Liver (tissue), 9 donors: Measurements from ENCODE around the gene GLRX5. TPM values are rescaled to one million over a fixed set of nuclear protein-coding genes. Genes with fewer than 3 reads are reported as not detected.

Experiments used
- DNase-seq: peaks from one replicate; pipeline ENCODE4 v3.0.0-alpha.2; 2017; ENCODE audit warnings: low spot score
- H3K27ac ChIP-seq, 2 donors: one replicate each; pipeline ENCODE4 v1.7.0; 2013; ENCODE audit warnings: inconsistent platforms in 2 of 2, low read length in 2 of 2, control low read depth in 1 of 2, low read depth in 1 of 2, mild to moderate bottlenecking in 1 of 2
- H3K27me3 ChIP-seq, 4 donors: one replicate each; pipeline versions ENCODE4 v1.6.1 to v1.7.0; 2013; ENCODE audit warnings: low read length in 3 of 4, inconsistent platforms in 1 of 4, mild to moderate bottlenecking in 1 of 4, moderate library complexity in 1 of 4; ENCODE audit not compliant: control insufficient read depth in 4 of 4, insufficient read depth in 4 of 4
- H3K36me3 ChIP-seq, 4 donors: one replicate each; pipeline versions ENCODE4 v1.6.1 to v1.7.0; 2013; ENCODE audit warnings: low read length in 3 of 4, mild to moderate bottlenecking in 3 of 4, low read depth in 1 of 4, moderate library complexity in 1 of 4; ENCODE audit not compliant: control insufficient read depth in 4 of 4, insufficient read depth in 3 of 4
- H3K4me1 ChIP-seq, 4 donors: one replicate each; pipeline versions ENCODE4 v1.6.1 to v1.7.0; 2013; ENCODE audit warnings: low read length in 3 of 4, mild to moderate bottlenecking in 3 of 4, moderate library complexity in 1 of 4; ENCODE audit not compliant: control insufficient read depth in 4 of 4, insufficient read depth in 4 of 4
- H3K4me3 ChIP-seq, 3 donors: one replicate each; pipeline versions ENCODE4 v1.6.1 to v1.7.0; 2013; ENCODE audit warnings: low read length in 3 of 3, control low read depth in 1 of 3, low read depth in 1 of 3, mild to moderate bottlenecking in 1 of 3
- H3K9ac ChIP-seq, 2 donors: one replicate each; pipeline ENCODE4 v1.7.0; 2013; ENCODE audit warnings: low read length in 2 of 2, mild to moderate bottlenecking in 2 of 2, moderate library complexity in 2 of 2, control low read depth in 1 of 2, low read depth in 1 of 2
- H3K9me3 ChIP-seq, 4 donors: one replicate each; pipeline versions ENCODE4 v1.6.1 to v1.7.0; 2013; ENCODE audit warnings: low read length in 3 of 4; ENCODE audit not compliant: control insufficient read depth in 4 of 4
- ATF3 ChIP-seq: IDR thresholded peaks from 2 replicates; pipeline ENCODE4 v1.6.1; 2016; ENCODE audit warnings: antibody characterized with exemption
- EGR1 ChIP-seq, 2 donors: IDR thresholded peaks; 2 replicates each; pipeline ENCODE4 v1.6.1; 2016 to 2018; ENCODE audit warnings: antibody characterized with exemption in 2 of 2, low read depth in 2 of 2
- FOXA1 ChIP-seq: IDR thresholded peaks from 2 replicates; pipeline ENCODE4 v1.6.1; 2016; ENCODE audit warnings: antibody characterized with exemption
- FOXA2 ChIP-seq: IDR thresholded peaks from 2 replicates; pipeline ENCODE4 v1.6.1; 2016; ENCODE audit warnings: antibody characterized with exemption
- GABPA ChIP-seq, 2 donors: IDR thresholded peaks in 1 of 2; conservative IDR thresholded peaks in 1 of 2; 2 replicates each; pipeline ENCODE4 v1.6.1; 2016; ENCODE audit warnings: antibody characterized with exemption in 2 of 2, mild to moderate bottlenecking in 1 of 2, moderate library complexity in 1 of 2
- HNF4A ChIP-seq, 2 donors: conservative IDR thresholded peaks; 2 replicates each; pipeline ENCODE4 v1.6.1; 2016; ENCODE audit warnings: antibody characterized with exemption in 2 of 2, mild to moderate bottlenecking in 2 of 2
- HNF4G ChIP-seq: IDR thresholded peaks from 2 replicates; pipeline ENCODE4 v1.6.1; 2016; ENCODE audit warnings: antibody characterized with exemption
- JUND ChIP-seq, 2 donors: IDR thresholded peaks; 2 replicates each; pipeline ENCODE4 v1.6.1; 2016; ENCODE audit warnings: antibody characterized with exemption in 2 of 2
- NR2F2 ChIP-seq: IDR thresholded peaks from 2 replicates; pipeline ENCODE4 v1.6.1; 2016; ENCODE audit warnings: antibody characterized with exemption
- RAD21 ChIP-seq, 2 donors: IDR thresholded peaks; 2 replicates each; pipeline ENCODE4 v1.6.1; 2016; ENCODE audit warnings: antibody characterized with exemption in 2 of 2, mild to moderate bottlenecking in 2 of 2
- RXRA ChIP-seq, 2 donors: IDR thresholded peaks; 2 replicates each; pipeline ENCODE4 v1.6.1; 2017 to 2018; ENCODE audit warnings: antibody characterized with exemption in 2 of 2, mild to moderate bottlenecking in 1 of 2
- SP1 ChIP-seq: IDR thresholded peaks from 2 replicates; pipeline ENCODE4 v1.6.1; 2018; ENCODE audit warnings: antibody characterized with exemption, mild to moderate bottlenecking
- TAF1 ChIP-seq: conservative IDR thresholded peaks from 2 replicates; pipeline ENCODE4 v1.6.1; 2016; ENCODE audit warnings: antibody characterized with exemption, mild to moderate bottlenecking
- ZBTB33 ChIP-seq: IDR thresholded peaks from 2 replicates; pipeline ENCODE4 v1.6.1; 2016; ENCODE audit warnings: antibody characterized with exemption
- WGBS: extraction: QIAGEN DNeasy Blood & Tissue Kit; methylation state at CpG from one replicate; pipeline ENCODE4 v1.1.7; 2013; 5-methylcytosine and 5-hydroxymethylcytosine counted together
- polyA plus RNA-seq, 2 donors: library from polyadenylated mRNA; stranded (reverse) in 1 of 2; unstranded in 1 of 2; fragments of 200-250 nt in 1 of 2; fragments of >200 nt in 1 of 2; fragmentation: Nextera tagmentation in 1 of 2; extraction: Ambion mirVana in 1 of 2; gene quantifications; one replicate each; pipeline versions ENCODE4 v1.2.1 to v1.2.3, GENCODE V29; 2013 to 2015
- total RNA-seq, 2 donors: library from RNA; depleted of rRNA; stranded (reverse); fragments of >200 nt; gene quantifications; one replicate each; pipeline ENCODE4 v1.2.3, GENCODE V29; 2014
- TF ChIP-seq, protein P1 (sequence below): fragments of 150-350 bp; IDR thresholded peaks from 2 replicates; pipeline ENCODE4 v1.5.1; 2017; ENCODE audit warnings: improper control_type of control experiment, low read depth, low read length; ENCODE audit not compliant: missing input control
- TF ChIP-seq, protein P2 (sequence below): IDR thresholded peaks from 2 replicates; pipeline ENCODE4 v1.6.1; 2016; ENCODE audit warnings: antibody characterized with exemption, mild to moderate bottlenecking
- donor health status: healthy.
- donor health status: healthy.
- donor health status: healthy.
- donor health status: healthy.
- donor health status: healthy.

GLRX5 gene
- total and polyA plus RNA-seq, 4 donors, result 28.4 to 172 (median 39.7) TPM

DNA sequence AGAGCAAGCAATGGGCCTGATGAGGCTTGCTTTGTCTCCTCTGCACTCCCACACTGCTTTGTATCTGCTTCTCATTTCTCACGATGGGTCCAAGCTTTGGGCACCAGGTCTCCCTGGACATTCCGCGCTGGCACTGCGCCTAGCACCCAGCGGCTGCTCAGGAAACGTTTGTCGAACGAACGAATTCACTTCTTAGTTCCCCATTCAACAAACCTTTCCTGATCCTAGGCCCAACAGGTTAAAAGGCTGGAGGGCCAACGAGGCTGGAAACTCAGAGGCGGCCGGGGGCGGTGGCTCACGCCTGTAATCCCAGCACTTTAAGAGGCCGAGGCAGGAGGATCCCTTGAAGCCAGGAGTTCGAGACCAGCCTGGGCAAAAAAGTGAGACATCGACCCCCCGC, 1.0 kb upstream of the GLRX5 start (continued):
- TF ChIP-seq, protein P1, sequence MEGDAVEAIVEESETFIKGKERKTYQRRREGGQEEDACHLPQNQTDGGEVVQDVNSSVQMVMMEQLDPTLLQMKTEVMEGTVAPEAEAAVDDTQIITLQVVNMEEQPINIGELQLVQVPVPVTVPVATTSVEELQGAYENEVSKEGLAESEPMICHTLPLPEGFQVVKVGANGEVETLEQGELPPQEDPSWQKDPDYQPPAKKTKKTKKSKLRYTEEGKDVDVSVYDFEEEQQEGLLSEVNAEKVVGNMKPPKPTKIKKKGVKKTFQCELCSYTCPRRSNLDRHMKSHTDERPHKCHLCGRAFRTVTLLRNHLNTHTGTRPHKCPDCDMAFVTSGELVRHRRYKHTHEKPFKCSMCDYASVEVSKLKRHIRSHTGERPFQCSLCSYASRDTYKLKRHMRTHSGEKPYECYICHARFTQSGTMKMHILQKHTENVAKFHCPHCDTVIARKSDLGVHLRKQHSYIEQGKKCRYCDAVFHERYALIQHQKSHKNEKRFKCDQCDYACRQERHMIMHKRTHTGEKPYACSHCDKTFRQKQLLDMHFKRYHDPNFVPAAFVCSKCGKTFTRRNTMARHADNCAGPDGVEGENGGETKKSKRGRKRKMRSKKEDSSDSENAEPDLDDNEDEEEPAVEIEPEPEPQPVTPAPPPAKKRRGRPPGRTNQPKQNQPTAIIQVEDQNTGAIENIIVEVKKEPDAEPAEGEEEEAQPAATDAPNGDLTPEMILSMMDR, result no peak
- no peak for TF ChIP-seq JUND (IDR thresholded peaks at IDR 0.05)
- TF ChIP-seq RAD21 (IDR thresholded peaks at IDR 0.05), result no peak
- TF ChIP-seq ATF3, result no peak
- TF ChIP-seq HNF4A (conservative IDR thresholded peaks at IDR 0.05), result no peak
- TF ChIP-seq RXRA (IDR thresholded peaks at IDR 0.05), result no peak
- no peak for TF ChIP-seq HNF4G
- no peak for TF ChIP-seq ZBTB33
- no peak for TF ChIP-seq GABPA (IDR thresholded peaks at IDR 0.05 in 1 of 2, conservative IDR thresholded peaks at IDR 0.05 in 1 of 2)
- no peak for TF ChIP-seq EGR1 (IDR thresholded peaks at IDR 0.05; ENCODE audit: low read depth in 2 of 2)

DNA sequence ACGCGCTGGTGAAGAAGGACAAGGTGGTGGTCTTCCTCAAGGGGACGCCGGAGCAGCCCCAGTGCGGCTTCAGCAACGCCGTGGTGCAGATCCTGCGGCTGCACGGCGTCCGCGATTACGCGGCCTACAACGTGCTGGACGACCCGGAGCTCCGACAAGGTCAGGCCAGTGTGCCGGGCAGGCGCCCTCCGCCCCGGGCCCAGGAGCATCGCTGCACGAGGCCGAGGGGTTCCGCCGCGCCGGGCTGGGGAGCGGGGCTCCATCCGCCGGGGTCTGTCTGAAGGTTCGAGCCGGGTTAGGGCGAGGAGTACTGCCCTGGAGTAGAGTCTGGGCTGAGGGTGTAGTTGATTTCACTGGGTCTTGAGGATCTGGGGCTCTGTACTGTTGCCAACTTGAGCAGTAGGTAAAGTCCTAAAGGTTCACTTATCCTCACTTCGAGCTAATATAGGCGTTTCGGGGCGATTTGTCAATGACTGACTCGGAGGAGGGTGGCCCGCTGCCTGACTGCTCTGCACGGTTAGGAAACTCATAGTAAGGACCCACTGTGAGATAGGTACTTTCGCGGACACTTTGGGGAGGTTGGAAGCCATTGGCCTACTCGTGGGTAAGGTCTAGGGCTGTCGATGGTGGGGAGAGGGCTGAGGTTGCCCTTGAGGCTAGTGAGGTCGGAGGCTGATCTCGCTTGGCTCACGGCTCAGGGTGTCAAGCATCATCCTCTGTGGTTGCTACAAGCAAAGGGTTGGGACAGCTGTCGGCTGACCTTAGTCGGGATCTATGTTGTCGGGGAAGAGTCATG, 574 bp downstream of the GLRX5 start:
- H3K9me3 ChIP-seq, result no peaks in the 10 kb centered on the region
- no peaks in the 10 kb centered on the region for H3K27me3 ChIP-seq
- H3K27ac ChIP-seq, result peak overlapping the region; percentile 76 to 87
- H3K9ac ChIP-seq, result peak overlapping the region; percentile 29 to 87
- peak overlapping the region; percentile 69 to 94 (median 85) for H3K4me3 ChIP-seq
- H3K36me3 ChIP-seq, result no peaks in the 10 kb centered on the region
- H3K4me1 ChIP-seq, result peaks cover 10 to 80% (median 73%) of the 10 kb centered on the region in 4 donors
- DNase-seq, result peak; percentile 57
- TF ChIP-seq FOXA2 (no peak), HNF4G (no peak)
- 1% methylated on average over 52 of the region's 52 CpGs for WGBS

GRCh38 chr14:95536036-95536593, 1.3 kb downstream of the GLRX5 start:
- Histone ChIP-seq H3K4me3 (peak overlapping the region; percentile 69 to 94 (median 85)), H3K9me3 (no peaks in the 10 kb centered on the region), H3K9ac (peak overlapping the region; percentile 29 to 87), H3K27me3 (no peaks in the 10 kb centered on the region), H3K4me1 (peaks cover 10 to 79% (median 67%) of the 10 kb centered on the region in 4 donors), H3K36me3 (no peaks in the 10 kb centered on the region), H3K27ac (peak overlapping the region; percentile 76 to 87)
- 7% methylated on average over 4 of the region's 4 CpGs for WGBS
- peak; percentile 56 for DNase-seq
- TF ChIP-seq NR2F2 (no peak), RXRA (IDR thresholded peaks at IDR 0.05) (no peak), FOXA1 (no peak), EGR1 (IDR thresholded peaks at IDR 0.05; ENCODE audit: low read depth in 2 of 2) (no peak), RAD21 (IDR thresholded peaks at IDR 0.05) (no peak), JUND (IDR thresholded peaks at IDR 0.05) (no peak), TAF1 (no peak), GABPA (IDR thresholded peaks at IDR 0.05 in 1 of 2, conservative IDR thresholded peaks at IDR 0.05 in 1 of 2) (no peak), HNF4A (conservative IDR thresholded peaks at IDR 0.05) (no peak), SP1 (no peak)
- TF ChIP-seq, protein P1, result no peak
- TF ChIP-seq, protein P2, sequence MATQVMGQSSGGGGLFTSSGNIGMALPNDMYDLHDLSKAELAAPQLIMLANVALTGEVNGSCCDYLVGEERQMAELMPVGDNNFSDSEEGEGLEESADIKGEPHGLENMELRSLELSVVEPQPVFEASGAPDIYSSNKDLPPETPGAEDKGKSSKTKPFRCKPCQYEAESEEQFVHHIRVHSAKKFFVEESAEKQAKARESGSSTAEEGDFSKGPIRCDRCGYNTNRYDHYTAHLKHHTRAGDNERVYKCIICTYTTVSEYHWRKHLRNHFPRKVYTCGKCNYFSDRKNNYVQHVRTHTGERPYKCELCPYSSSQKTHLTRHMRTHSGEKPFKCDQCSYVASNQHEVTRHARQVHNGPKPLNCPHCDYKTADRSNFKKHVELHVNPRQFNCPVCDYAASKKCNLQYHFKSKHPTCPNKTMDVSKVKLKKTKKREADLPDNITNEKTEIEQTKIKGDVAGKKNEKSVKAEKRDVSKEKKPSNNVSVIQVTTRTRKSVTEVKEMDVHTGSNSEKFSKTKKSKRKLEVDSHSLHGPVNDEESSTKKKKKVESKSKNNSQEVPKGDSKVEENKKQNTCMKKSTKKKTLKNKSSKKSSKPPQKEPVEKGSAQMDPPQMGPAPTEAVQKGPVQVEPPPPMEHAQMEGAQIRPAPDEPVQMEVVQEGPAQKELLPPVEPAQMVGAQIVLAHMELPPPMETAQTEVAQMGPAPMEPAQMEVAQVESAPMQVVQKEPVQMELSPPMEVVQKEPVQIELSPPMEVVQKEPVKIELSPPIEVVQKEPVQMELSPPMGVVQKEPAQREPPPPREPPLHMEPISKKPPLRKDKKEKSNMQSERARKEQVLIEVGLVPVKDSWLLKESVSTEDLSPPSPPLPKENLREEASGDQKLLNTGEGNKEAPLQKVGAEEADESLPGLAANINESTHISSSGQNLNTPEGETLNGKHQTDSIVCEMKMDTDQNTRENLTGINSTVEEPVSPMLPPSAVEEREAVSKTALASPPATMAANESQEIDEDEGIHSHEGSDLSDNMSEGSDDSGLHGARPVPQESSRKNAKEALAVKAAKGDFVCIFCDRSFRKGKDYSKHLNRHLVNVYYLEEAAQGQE, result no peak
